ENCODE data around the gene FAM13A.
"Not testable (repeated sequence)": the region's sequence is repeated elsewhere in the genome, so short reads cannot be mapped to it uniquely, and the experiment has no call there.

Gene FAM13A

GRCh38 chr4:88999392-88999930, 57.5 kb downstream of the FAM13A start:
- no peak for DNase-seq (ENCODE audit: low read depth)

- DNase-seq (ENCODE audit: low read depth): no peak
Measured at GRCh38 chr4:88998891-88999290, 58.1 kb downstream of the FAM13A start.

GRCh38 chr4:88998001-88998400, 59.0 kb downstream of the FAM13A start:
- no peak for DNase-seq (ENCODE audit: low read depth)

- DNase-seq (ENCODE audit: low read depth): no peak
Measured at GRCh38 chr4:88995874-88996273, 61.1 kb downstream of the FAM13A start.

GRCh38 chr4:88995257-88995656, 61.7 kb downstream of the FAM13A start:
- not testable (repeated sequence) for DNase-seq (ENCODE audit: low read depth)

GRCh38 chr4:88993246-88993645, 63.7 kb downstream of the FAM13A start:
- DNase-seq (ENCODE audit: low read depth): no peak

- DNase-seq (ENCODE audit: low read depth): no peak
Measured at GRCh38 chr4:88991746-88992145, 65.2 kb downstream of the FAM13A start.

GRCh38 chr4:88989990-88990389, 67.0 kb downstream of the FAM13A start:
- DNase-seq (ENCODE audit: low read depth): no peak

GRCh38 chr4:88985088-88985773, 71.8 kb downstream of the FAM13A start:
- no peak for DNase-seq (ENCODE audit: low read depth)

- DNase-seq (ENCODE audit: low read depth): no peak
Measured at GRCh38 chr4:88982757-88983156, 74.2 kb downstream of the FAM13A start.

- no peak for DNase-seq (ENCODE audit: low read depth)
Measured at GRCh38 chr4:88981993-88982392, 75.0 kb downstream of the FAM13A start.

GRCh38 chr4:88981556-88981955, 75.4 kb downstream of the FAM13A start:
- no peak for DNase-seq (ENCODE audit: low read depth)

- no peak for DNase-seq (ENCODE audit: low read depth)
Measured at GRCh38 chr4:88979276-88979675, 77.7 kb downstream of the FAM13A start.

- no peak for DNase-seq (ENCODE audit: low read depth)
Measured at GRCh38 chr4:88976775-88977035, 80.3 kb downstream of the FAM13A start.

- DNase-seq (ENCODE audit: low read depth): no peak
Measured at GRCh38 chr4:88975958-88976774, 80.8 kb downstream of the FAM13A start.

- DNase-seq (ENCODE audit: low read depth): no peak
Measured at GRCh38 chr4:88971536-88971935, 85.4 kb downstream of the FAM13A start.

GRCh38 chr4:88969746-88970145, 87.2 kb downstream of the FAM13A start:
- no peak for DNase-seq (ENCODE audit: low read depth)

GRCh38 chr4:88969271-88969670, 87.7 kb downstream of the FAM13A start:
- no peak for DNase-seq (ENCODE audit: low read depth)

GRCh38 chr4:88967883-88968331, 89.1 kb downstream of the FAM13A start:
- no peak for DNase-seq (ENCODE audit: low read depth)

- no peak for DNase-seq (ENCODE audit: low read depth)
Measured at GRCh38 chr4:88965053-88965452, 91.9 kb downstream of the FAM13A start.

- no peak for DNase-seq (ENCODE audit: low read depth)
Measured at GRCh38 chr4:88964450-88964849, 92.5 kb downstream of the FAM13A start.

- no peak for DNase-seq (ENCODE audit: low read depth)
Measured at GRCh38 chr4:88963817-88964216, 93.2 kb downstream of the FAM13A start.

GRCh38 chr4:88962396-88962795, 94.6 kb downstream of the FAM13A start:
- no peak for DNase-seq (ENCODE audit: low read depth)

Measured in activated gamma-delta T cell treated with anti-CD3 and anti-CD28 coated beads, Interleukin-2, amount 50 U/mL, for 16 hours (primary cell).